Lower lobe of right lung (tissue), 2 donors: ENCODE measurements around the gene KIAA1217. TPM values are rescaled to one million over a fixed set of nuclear protein-coding genes. Genes with fewer than 3 reads are reported as not detected.

Experiments
- ATAC-seq, 2 donors: fragments of 200-7000 bp; cut with Tn5 transposase; one replicate each; pipeline ENCODE4 v1.9.1; 2020 to 2022; ENCODE audit warnings: mild to moderate bottlenecking in 2 of 2, moderate library complexity in 2 of 2
- DNase-seq: peaks from one replicate; pipeline ENCODE4 v3.0.0-alpha.2; 2020
- H3K27ac ChIP-seq: fragments of 200-600 bp; one replicate; pipeline ENCODE4 v1.8.0; 2022
- H3K27me3 ChIP-seq: fragments of 200-600 bp; one replicate; pipeline ENCODE4 v1.8.0; 2022; ENCODE audit warnings: low read depth
- H3K36me3 ChIP-seq: fragments of 200-600 bp; one replicate; pipeline ENCODE4 v1.8.0; 2022; ENCODE audit warnings: mild to moderate bottlenecking
- H3K4me1 ChIP-seq: fragments of 200-600 bp; one replicate; pipeline ENCODE4 v1.8.0; 2022
- H3K4me3 ChIP-seq: fragments of 200-600 bp; one replicate; pipeline ENCODE4 v1.8.0; 2022; ENCODE audit warnings: mild to moderate bottlenecking
- H3K9me3 ChIP-seq: fragments of 200-600 bp; one replicate; pipeline ENCODE4 v1.8.0; 2022
- intact Hi-C: fragments of 100-400 bp; cut with DNase I; formaldehyde crosslinking; loops from one replicate; pipeline ENCODE4 v1.11.0; 2022
- total RNA-seq: library from RNA; stranded (reverse); fragmentation: NEBNext Ultra II Directional; extraction: Animal tissue kit (Norgen Biotek cat#: 25700); gene quantifications from one replicate; pipeline ENCODE4 v1.2.1, GENCODE V29; 2021
- TF ChIP-seq, protein P1 (sequence below): fragments of 200-600 bp; IDR thresholded peaks from one replicate; pipeline ENCODE4 v1.8.0; 2022; ENCODE audit warnings: antibody characterized with exemption, mild to moderate bottlenecking
- donor health status: DM: no; HTN: yes; CAD: no; lungs with severe emphysema.

Gene KIAA1217
- total RNA-seq, 1 donor from 2014 or later = 37.2 TPM

- Histone ChIP-seq H3K4me1 (peaks cover 22% of the 10 kb centered on the region), H3K36me3 (no peaks in the 10 kb centered on the region), H3K27me3 (no peaks in the 10 kb centered on the region), H3K9me3 (no peaks in the 10 kb centered on the region), H3K4me3 (no peak overlapping the region), H3K27ac (no peak overlapping the region)
- ATAC-seq (no peak), DNase-seq (no peak)
- intact Hi-C loops = no loop called here
- TF ChIP-seq, protein P1, sequence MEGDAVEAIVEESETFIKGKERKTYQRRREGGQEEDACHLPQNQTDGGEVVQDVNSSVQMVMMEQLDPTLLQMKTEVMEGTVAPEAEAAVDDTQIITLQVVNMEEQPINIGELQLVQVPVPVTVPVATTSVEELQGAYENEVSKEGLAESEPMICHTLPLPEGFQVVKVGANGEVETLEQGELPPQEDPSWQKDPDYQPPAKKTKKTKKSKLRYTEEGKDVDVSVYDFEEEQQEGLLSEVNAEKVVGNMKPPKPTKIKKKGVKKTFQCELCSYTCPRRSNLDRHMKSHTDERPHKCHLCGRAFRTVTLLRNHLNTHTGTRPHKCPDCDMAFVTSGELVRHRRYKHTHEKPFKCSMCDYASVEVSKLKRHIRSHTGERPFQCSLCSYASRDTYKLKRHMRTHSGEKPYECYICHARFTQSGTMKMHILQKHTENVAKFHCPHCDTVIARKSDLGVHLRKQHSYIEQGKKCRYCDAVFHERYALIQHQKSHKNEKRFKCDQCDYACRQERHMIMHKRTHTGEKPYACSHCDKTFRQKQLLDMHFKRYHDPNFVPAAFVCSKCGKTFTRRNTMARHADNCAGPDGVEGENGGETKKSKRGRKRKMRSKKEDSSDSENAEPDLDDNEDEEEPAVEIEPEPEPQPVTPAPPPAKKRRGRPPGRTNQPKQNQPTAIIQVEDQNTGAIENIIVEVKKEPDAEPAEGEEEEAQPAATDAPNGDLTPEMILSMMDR = no peak
Observed at GRCh38 chr10:24205821-24206220, 3.1 kb upstream of the KIAA1217 start.

- Histone ChIP-seq H3K9me3 (no peaks in the 10 kb centered on the region), H3K4me3 (no peak overlapping the region), H3K27ac (peak overlapping the region; percentile 87), H3K4me1 (peaks cover 22% of the 10 kb centered on the region), H3K27me3 (no peaks in the 10 kb centered on the region), H3K36me3 (no peaks in the 10 kb centered on the region)
- DNase-seq (no peak), ATAC-seq (no peak)
- TF ChIP-seq, protein P1 = no peak
- intact Hi-C loops = no loop called here
Observed at GRCh38 chr10:24206334-24206733, 2.6 kb upstream of the KIAA1217 start.

GRCh38 chr10:24206926-24207325, 2.0 kb upstream of the KIAA1217 start:
- no peak for DNase-seq

DNA sequence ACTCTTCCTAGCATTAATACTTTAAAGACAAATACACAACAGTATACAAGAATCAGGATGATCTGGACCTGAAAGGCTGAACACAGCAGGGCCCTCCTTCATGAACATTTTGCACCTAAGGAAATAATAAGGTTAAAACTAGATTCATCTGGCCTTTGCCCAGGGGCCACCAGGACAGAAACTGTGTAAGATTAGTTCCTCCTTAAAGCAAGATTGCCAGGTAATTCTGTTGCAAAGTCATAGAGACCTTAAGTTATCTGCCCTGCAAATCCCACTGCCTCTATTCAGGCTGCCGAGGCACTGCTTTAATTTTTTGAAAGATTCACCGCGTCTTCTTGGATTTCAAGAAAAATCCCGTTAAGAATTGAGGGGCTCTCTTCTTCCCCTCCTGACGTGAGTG, 1.6 kb upstream of the KIAA1217 start:
- Histone ChIP-seq H3K4me1 (peaks cover 22% of the 10 kb centered on the region), H3K27ac (peak overlapping the region; percentile 87), H3K36me3 (no peaks in the 10 kb centered on the region), H3K27me3 (no peaks in the 10 kb centered on the region), H3K4me3 (no peak overlapping the region), H3K9me3 (no peaks in the 10 kb centered on the region)
- ATAC-seq = no peak
- no peak for DNase-seq
- TF ChIP-seq, protein P1 = no peak
- intact Hi-C loops = no loop called here

More at GRCh38 chr10:24206926-24207325, 2.0 kb upstream of the KIAA1217 start:
- no peak overlapping the region for H3K4me3 ChIP-seq
- H3K4me1 ChIP-seq = peaks cover 22% of the 10 kb centered on the region
- H3K27ac ChIP-seq = peak overlapping the region; percentile 87
- H3K27me3 ChIP-seq = no peaks in the 10 kb centered on the region
- intact Hi-C loops = no loop called here
- no peaks in the 10 kb centered on the region for H3K9me3 ChIP-seq
- ATAC-seq = no peak
- H3K36me3 ChIP-seq = no peaks in the 10 kb centered on the region
- TF ChIP-seq, protein P1 = no peak

DNA sequence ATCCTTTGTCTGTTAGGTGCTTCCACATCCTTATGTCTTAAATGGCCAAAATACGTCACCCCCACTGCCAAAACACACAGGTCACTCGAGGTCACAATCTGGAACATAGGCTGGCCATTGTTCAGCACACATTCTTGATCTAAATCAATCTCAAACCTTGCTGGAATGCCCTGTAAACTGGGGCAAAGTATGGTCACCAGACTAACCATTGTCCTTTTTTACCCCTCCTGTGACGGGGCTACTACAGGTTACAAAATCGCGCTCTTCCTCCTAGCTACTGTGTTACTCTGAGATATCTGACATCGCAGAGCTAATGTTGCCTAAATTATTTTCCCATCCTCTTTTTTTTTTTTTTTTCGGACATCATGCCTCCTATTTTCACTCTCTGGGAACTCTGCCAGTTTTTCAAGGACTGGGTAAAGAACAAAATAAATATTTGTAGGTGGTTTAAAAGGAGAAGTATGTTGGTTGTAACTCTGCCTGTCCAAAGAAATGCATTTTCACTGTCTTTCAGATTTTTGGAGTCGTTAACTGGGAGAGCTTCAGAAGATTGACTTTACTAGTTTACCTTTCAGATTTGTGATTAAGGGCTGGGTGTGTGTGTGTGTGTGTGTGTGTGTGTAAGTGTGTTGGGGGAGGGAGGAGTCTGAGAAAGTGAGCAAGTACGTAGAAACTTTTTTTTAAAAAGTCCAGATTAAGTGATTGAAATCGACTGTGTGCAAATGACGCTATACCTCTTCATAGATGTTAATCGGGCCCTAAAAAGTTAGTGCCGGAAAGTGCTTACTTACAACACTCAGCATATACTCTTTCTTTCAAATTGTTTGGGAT, 942 bp upstream of the KIAA1217 start:
- DNase-seq = no peak
- ATAC-seq = peak; percentile 51 to 63
- Histone ChIP-seq H3K27me3 (no peaks in the 10 kb centered on the region), H3K9me3 (no peaks in the 10 kb centered on the region), H3K36me3 (no peaks in the 10 kb centered on the region), H3K4me1 (peaks cover 22% of the 10 kb centered on the region), H3K4me3 (peak overlapping the region; percentile 53), H3K27ac (peak overlapping the region; percentile 87)
- TF ChIP-seq, protein P1 = no peak
- intact Hi-C loops = no loop called here
